Effector CD8-positive, alpha-beta T cell (primary cell): ENCODE data around the gene SORT1.
"Not testable (repeated sequence)": the region's sequence is repeated elsewhere in the genome, so short reads cannot be mapped to it uniquely, and the experiment has no call there.

Experiments
- DNase-seq: peaks from one replicate; lab custom pipeline; 2025; lab: John Stamatoyannopoulos, UW

Gene SORT1

GRCh38 chr1:109396871-109397580 is 692 bp downstream of the SORT1 start:
- no peak for DNase-seq

GRCh38 chr1:109396513-109396839 is 1.2 kb downstream of the SORT1 start:
- no peak for DNase-seq

DNA sequence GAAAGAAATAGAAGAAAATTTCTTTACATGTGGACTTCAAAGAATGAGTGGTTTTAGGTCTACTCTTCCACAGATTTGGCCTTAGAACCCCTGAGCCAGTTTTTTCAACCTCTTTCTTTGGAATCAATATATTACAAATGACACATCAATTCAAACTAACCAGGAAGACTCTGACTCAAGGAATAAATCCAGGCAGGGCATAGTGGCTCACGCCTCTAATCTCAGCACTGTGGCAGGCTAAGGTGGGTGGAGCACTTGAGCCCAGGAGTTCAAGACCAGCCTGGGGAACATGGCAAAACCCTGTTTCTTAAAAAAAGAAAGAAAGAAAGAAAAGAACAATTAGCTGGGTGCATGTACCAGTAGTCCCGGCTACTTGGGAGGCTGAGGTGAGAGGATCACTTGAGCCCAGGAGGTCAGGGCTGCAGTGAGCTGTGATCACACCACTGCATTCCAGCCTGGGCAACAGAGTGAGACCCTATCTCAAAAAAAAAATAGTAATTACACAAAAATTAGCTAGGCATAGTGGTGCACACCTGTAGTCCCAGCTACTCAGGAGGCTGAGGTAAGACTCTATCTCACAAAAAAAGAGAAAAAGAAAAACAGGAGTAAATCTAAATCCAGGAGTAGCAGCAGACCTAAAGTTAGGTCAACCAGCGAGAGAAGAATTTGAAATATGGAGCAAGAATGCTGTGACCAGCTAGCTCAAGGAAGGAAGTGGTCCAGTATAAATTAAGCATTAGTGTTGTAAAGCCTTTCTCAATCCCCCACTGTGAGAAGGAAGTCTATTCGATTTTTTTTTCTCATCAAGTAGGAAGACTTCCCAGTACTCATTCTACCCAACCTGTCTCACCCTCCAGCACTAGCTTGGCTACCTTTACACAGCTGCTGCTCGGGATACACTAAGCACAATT is 1.9 kb downstream of the SORT1 start:
- no peak for DNase-seq

DNA sequence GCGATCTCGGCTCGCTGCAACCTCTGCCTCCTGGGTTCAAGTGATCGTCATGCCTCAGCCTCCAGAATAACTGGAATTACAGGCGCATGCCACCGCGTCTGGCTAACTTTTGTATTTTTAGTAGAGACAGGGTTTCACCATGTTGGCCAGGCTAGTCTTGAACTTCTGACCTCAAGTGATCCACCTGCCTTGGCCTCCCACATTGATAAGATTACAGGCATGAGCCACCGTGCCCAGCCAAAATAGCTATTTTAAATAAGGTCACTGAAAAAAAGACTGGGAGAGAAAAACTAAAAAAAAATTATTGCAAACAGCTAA is 2.5 kb downstream of the SORT1 start:
- DNase-seq = not testable (repeated sequence)

GRCh38 chr1:109394591-109395281 is 3.0 kb downstream of the SORT1 start:
- no peak for DNase-seq

- DNase-seq = no peak
Measured at GRCh38 chr1:109393617-109394233, 4.0 kb downstream of the SORT1 start.

DNA sequence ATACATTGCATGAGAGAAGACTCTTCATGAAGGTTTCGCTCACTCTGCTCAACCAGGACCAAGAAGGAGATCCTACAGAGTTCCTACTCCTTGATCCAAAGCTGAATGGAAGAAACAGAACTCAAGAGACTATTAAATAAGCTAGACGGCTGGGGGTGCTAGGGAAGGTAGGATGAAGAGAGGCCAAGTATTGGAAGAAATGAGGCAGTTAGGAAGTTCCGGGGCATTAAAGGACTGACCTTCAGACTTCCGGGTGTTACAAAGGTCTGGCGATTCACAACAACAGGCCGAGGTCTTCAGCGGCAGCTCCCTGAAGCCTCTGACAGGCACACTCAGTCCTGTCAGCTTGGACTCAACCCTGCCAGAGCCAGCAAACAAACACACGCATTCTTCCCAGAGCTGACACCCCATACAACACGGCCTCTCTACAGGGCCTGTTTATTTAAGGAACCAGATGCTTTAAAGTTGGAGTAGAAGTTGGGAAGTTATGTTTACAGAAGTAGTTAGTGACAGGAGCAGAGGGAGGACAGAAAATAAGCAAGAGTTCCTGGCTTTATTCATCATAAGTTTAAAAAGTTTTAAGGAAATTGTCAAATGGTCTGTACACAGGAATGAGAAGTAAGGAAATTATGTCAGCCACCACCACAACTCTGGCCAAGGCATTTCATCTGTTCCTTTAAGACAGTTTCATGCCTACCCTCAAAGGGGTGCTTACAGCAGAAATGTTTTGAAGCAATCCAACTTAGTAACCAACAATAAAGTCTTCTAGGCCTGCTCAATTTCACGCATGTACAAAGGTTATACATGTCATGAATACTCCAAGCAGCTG is 4.7 kb downstream of the SORT1 start:
- DNase-seq = no peak

GRCh38 chr1:109392037-109392787 is 5.5 kb downstream of the SORT1 start:
- no peak for DNase-seq

DNA sequence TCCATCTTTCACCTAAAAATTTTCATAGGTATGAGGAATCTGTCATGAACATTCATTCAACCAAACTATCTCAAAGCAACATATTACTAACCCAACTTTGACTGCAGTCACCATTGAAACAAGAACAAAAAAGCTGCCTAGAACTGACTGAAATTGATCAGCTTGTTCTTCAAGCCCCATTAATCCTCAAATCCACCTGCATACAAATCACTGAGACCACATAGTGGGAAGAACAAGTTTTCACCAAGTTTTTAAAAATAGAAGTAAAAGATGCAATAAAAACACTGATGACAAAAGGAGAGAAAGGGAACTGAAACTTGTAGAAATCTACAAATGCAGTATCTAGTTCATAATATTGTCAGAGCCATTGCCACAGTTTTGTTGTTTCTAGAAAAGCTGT is 6.1 kb downstream of the SORT1 start:
- DNase-seq = no peak

- no peak for DNase-seq
Measured at GRCh38 chr1:109391157-109391556, 6.6 kb downstream of the SORT1 start.

DNA sequence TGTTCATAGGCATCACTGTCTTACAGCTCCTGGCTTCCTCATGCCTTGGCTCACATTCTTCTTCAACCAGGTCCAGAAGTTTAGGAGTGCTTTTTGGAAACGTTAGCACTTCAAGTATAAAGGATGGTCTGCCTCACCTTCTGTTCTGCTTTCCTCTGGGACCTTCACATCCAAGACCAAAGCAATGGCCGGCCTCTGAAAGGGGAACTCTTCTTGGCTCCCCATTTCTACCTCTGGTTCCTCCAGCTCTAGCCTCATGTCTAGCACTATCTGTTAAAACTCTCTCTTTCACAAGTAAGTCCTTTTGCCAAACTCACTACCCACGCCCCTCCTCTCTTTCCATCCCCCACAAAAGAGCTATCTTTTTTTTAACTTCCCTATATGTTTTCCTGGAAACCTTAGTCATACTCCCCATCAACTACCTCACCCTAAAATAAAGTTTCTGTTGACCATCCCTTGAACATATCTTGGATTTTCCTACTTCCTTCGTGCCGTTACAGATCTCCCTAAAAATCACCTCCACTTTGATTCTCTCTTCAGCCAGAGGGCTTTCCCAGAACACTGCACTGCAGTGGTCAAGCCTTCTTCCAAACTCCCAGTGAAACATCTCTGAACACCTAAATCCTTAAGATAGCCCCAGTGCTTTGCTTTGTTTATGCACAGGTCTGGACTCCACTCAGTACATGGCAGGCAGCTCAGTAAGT is 7.9 kb downstream of the SORT1 start:
- DNase-seq = no peak

- DNase-seq = no peak
Measured at GRCh38 chr1:109388884-109389637, 8.7 kb downstream of the SORT1 start.

DNA sequence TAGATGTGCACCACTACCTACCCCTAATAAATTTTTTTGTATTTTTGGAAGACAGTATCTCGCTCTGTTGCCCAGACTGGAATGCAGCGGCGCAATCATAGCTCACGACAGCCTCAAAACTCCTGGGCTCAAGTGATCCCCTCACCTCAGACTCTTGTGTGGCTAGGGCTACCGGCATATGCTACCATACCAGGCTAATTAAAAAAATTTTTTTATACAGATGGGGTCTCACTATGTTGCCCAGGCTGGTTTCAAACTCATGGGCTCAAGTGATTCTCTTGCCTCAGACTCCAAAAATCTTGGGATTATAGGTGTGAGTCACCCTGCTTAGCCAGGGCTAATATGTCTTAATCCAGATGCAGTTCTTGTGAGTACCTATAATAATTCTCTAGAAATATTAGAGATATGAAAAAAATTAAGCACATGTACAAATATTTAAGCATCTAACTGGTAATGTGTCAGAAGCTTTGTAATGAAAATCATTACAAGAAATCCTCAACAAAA is 9.5 kb downstream of the SORT1 start:
- no peak for DNase-seq

DNA sequence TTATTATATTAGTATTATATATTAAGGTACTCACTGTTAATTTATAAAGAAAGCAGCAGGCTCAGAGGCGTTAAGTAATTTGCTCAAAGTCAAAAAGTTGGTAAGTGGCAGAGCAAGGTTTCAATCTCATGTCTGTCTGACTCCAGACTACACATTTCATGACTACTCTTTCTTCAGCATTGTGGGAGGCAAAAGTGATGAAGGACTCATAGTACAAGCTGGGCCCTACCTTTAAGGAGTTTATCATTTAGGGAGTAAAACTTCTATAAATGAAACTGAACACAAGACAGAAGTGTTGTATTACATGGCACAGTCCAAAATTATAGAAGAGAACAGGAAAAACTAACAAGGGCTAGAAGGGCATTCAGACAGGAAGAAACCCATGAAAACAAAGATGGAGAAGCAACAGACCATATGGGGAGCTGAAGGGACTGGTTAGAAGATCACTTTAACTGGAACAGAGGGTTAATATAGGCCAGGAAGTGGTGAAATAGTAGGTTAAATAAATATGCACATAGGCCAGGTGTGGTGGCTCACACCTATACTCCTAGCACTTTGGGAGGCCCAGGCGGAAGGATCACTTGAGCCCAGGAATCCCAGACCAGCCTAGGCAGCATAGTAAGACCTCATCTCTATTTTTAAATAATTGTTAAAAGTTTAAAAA is 11.5 kb downstream of the SORT1 start:
- no peak for DNase-seq

DNA sequence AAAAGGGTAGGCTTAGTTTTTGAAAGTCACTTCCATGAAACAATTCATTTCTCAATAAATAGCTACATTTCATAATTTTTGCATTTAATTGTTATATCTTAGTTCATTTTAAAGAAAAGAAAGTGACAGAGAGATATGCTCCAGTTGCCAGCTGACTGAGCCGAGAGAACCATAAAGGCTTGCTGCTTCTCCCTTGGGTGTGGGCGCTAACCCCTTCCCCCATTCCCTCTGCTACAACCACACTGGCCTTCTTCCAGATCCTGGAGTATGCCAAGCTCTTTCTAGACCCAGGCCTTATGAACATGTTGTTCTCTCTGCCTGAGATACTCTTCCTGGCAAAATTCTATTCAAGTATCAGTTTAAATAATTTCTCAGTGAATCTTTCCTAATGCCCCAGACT is 12.3 kb downstream of the SORT1 start:
- no peak for DNase-seq

DNA sequence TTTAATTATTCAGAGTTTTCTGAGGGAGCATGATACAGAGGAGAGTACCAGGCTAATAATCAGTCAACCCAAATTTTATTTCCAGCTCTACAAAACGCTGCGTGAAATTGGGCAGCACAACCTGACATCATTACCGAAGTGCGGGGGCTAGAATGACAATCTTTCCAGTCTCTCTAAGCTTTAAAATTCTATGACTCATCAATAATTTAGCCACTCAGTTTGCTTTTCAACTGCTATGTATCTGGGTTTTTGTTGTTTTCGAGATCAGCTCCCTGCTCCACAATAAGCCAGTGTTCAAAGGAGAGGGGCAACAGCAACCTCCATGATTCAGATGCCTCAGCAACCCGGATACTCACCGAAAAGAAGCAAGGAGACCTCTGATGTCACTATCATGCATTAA is 13.9 kb downstream of the SORT1 start:
- no peak for DNase-seq

- no peak for DNase-seq
Measured at GRCh38 chr1:109383087-109383779, 14.5 kb downstream of the SORT1 start.

- DNase-seq = no peak
Measured at GRCh38 chr1:109381573-109381972, 16.1 kb downstream of the SORT1 start.
